ENCODE results near the gene KCNK15. TPM values are rescaled to one million over a fixed set of nuclear protein-coding genes. Genes with fewer than 3 reads are reported as not detected.

The KCNK15 gene
- total RNA-seq, 1 donor from 2014 or later = 0.21 TPM

DNA sequence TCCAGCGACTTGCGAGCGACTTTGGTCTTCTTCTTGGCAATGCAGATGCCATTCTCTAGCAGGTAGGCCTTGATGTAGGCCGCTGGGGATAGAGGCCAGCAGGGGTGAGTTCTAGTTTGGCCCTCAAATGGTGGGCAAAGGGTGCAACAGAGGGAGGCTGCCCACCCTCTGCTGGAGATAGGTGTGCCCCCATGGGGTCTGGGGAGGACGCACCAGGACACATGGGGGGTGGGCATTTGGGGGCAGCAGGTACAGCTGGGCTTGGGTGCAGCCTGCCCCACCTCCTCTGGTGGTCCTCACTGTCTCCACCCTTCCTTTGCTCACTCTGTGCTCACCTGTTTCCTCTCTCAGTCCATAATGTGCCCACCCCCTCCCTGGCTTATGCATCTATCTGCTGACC, 11.3 kb downstream of the KCNK15 start:
- no peak for DNase-seq (ENCODE audit: low spot score)
- Histone ChIP-seq H3K9ac (no peak overlapping the region), H3K27ac (no peak overlapping the region), H3K4me1 (peaks cover under 1% of the 10 kb centered on the region), H3K4me3 (no peak overlapping the region), H3K4me2 (no peak overlapping the region), H3F3A (ENCODE audit: low read depth) (no peaks in the 10 kb centered on the region), H4K20me1 (ENCODE audit: low read depth) (no peaks in the 10 kb centered on the region), H3K9me3 (ENCODE audit: low read depth) (no peaks in the 10 kb centered on the region), H3K27me3 (peaks cover 20% of the 10 kb centered on the region), H2AFZ (replicated peaks) (no peak overlapping the region), H3K79me2 (ENCODE audit: low read depth) (no peaks in the 10 kb centered on the region), H3K36me3 (no peaks in the 10 kb centered on the region)
- TF ChIP-seq, protein P1, sequence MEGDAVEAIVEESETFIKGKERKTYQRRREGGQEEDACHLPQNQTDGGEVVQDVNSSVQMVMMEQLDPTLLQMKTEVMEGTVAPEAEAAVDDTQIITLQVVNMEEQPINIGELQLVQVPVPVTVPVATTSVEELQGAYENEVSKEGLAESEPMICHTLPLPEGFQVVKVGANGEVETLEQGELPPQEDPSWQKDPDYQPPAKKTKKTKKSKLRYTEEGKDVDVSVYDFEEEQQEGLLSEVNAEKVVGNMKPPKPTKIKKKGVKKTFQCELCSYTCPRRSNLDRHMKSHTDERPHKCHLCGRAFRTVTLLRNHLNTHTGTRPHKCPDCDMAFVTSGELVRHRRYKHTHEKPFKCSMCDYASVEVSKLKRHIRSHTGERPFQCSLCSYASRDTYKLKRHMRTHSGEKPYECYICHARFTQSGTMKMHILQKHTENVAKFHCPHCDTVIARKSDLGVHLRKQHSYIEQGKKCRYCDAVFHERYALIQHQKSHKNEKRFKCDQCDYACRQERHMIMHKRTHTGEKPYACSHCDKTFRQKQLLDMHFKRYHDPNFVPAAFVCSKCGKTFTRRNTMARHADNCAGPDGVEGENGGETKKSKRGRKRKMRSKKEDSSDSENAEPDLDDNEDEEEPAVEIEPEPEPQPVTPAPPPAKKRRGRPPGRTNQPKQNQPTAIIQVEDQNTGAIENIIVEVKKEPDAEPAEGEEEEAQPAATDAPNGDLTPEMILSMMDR (IDR thresholded peaks at IDR 0.05) = no peak
- TF ChIP-seq EZH2 (IDR thresholded peaks at IDR 0.05) (no peak), EZH2phosphoT487 (IDR thresholded peaks at IDR 0.05) (no peak)
- Mint-ChIP-seq H3K27ac (no peak overlapping the region), H3K9me3 (no peaks in the 10 kb centered on the region), H3K4me3 (no peak overlapping the region), H3K4me1 (peaks cover 3% of the 10 kb centered on the region), H3K27me3 (ENCODE audit: insufficient read depth, low read depth) (peaks cover 16% of the 10 kb centered on the region), H3K36me3 (no peaks in the 10 kb centered on the region)

DNA sequence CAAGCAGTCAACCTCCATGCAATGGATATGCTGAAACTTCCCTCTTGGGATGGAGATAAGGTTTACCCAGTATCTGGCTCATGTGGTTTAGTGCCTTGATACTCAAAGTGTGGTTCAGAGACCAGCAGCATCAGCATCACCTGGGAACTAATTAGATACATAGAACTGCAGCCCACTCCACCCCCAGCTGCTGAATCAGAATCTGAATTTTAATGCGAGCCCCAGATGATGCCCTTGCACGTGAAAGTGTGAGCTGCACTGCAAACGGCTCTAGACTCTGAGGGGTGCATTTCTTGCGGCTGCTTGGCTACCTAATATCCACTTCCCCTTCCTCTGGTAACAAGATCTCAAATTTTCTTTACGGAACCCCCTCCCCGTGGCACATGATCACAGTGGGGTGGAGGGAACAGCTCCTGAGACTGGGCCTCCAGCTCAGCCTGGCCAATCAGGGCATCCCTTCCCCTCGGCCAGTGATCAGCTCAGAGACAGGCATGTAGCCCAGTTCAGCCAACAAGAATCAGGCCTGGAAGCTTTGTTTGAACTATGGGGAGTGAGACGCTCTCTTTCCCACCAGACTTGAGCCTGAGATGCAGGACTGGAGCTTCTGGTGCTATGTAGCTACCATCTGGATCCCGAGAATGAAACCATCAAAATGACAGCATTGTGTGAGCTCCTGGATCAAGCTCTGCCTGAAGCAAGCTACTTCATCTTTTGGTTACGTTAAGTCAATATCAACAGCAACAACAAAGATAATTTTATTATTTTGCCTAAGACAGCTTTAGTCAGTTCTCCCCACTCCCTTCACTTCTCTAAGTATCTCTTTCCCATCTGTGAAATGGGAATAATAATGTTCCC, 12.8 kb downstream of the KCNK15 start:
- Histone ChIP-seq H3K27me3 (peaks cover 20% of the 10 kb centered on the region), H3K9me3 (ENCODE audit: low read depth) (no peaks in the 10 kb centered on the region), H3K36me3 (no peaks in the 10 kb centered on the region), H3K4me2 (no peak overlapping the region), H3K4me1 (peaks cover 16% of the 10 kb centered on the region), H3K4me3 (no peak overlapping the region), H3K9ac (no peak overlapping the region), H4K20me1 (ENCODE audit: low read depth) (peaks cover 14% of the 10 kb centered on the region), H3K27ac (no peak overlapping the region), H2AFZ (replicated peaks) (no peak overlapping the region), H3K79me2 (ENCODE audit: low read depth) (no peaks in the 10 kb centered on the region), H3F3A (ENCODE audit: low read depth) (no peaks in the 10 kb centered on the region)
- peaks cover 13% of the 10 kb centered on the region for H3K27me3 Mint-ChIP-seq (ENCODE audit: insufficient read depth, low read depth)
- no peak for DNase-seq (ENCODE audit: low spot score)
- no peak overlapping the region for H3K4me3 Mint-ChIP-seq
- H3K27ac Mint-ChIP-seq = no peak overlapping the region
- no peaks in the 10 kb centered on the region for H3K36me3 Mint-ChIP-seq
- TF ChIP-seq EZH2phosphoT487 (IDR thresholded peaks at IDR 0.05) (no peak), EZH2 (IDR thresholded peaks at IDR 0.05) (no peak)
- TF ChIP-seq, protein P1 (IDR thresholded peaks at IDR 0.05) = no peak
- no peaks in the 10 kb centered on the region for H3K9me3 Mint-ChIP-seq
- H3K4me1 Mint-ChIP-seq = peaks cover 11% of the 10 kb centered on the region

DNA sequence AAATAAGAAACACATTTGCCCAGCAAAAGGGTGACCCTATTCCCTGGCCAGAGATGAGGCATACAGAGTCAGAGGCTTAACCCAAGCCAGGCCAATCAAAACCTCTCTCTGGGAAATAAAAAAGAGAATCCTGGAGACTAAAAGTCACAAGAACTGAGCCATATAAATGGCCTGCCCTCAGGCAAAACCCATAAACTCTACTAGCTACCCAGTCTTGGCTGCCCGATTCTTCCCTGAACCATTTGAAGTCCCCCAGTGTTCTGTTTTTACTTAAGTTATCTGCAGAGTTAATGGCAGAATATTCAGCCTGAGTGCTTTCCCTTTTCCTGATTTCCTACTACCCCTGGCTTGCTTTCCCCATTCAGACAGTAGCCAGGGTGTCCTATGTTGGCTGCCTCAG, 13.9 kb downstream of the KCNK15 start:
- Histone ChIP-seq H3K27ac (no peak overlapping the region), H3K4me2 (no peak overlapping the region), H4K20me1 (ENCODE audit: low read depth) (peaks cover 14% of the 10 kb centered on the region), H3K36me3 (no peaks in the 10 kb centered on the region), H3K27me3 (peaks cover 20% of the 10 kb centered on the region), H3K4me1 (peaks cover 16% of the 10 kb centered on the region), H3F3A (ENCODE audit: low read depth) (no peaks in the 10 kb centered on the region), H2AFZ (replicated peaks) (no peak overlapping the region), H3K79me2 (ENCODE audit: low read depth) (no peaks in the 10 kb centered on the region), H3K9ac (no peak overlapping the region), H3K4me3 (no peak overlapping the region), H3K9me3 (ENCODE audit: low read depth) (no peaks in the 10 kb centered on the region)
- Mint-ChIP-seq H3K4me3 (no peak overlapping the region), H3K27ac (no peak overlapping the region), H3K27me3 (ENCODE audit: insufficient read depth, low read depth) (peaks cover 13% of the 10 kb centered on the region), H3K9me3 (no peaks in the 10 kb centered on the region), H3K36me3 (no peaks in the 10 kb centered on the region), H3K4me1 (peaks cover 18% of the 10 kb centered on the region)
- no peak for TF ChIP-seq EZH2phosphoT487 (IDR thresholded peaks at IDR 0.05)
- no peak for TF ChIP-seq EZH2 (IDR thresholded peaks at IDR 0.05)
- TF ChIP-seq, protein P1 (IDR thresholded peaks at IDR 0.05) = no peak
- no peak for DNase-seq (ENCODE audit: low spot score)

Measured in neural progenitor cell (in vitro differentiated cells).